AG04449 (cell line): ENCODE data around the gene PLA2G2D.

Experiments
- CTCF ChIA-PET: fragments of 350-600 bp; formaldehyde crosslinking; extraction: SDS; loops from one replicate; lab custom pipeline; 2021; ENCODE audit warnings: antibody characterized with exemption; lab: Yijun Ruan, JAX
- POLR2A ChIA-PET: fragments of 400-600, 350-600 bp; formaldehyde crosslinking; extraction: SDS; loops from one replicate; lab custom pipeline; 2020; ENCODE audit warnings: antibody characterized with exemption, inconsistent platforms; lab: Yijun Ruan, JAX
- DNase-seq: peaks from one replicate; pipeline ENCODE4 v3.0.0-alpha.2; 2010; ENCODE audit warnings: low read depth, low spot score
- H3K4me3 ChIP-seq: 2 replicates; pipeline ENCODE4 v1.5.1; 2011; ENCODE audit warnings: low read depth, mild to moderate bottlenecking, control low read depth, low read length
- TF ChIP-seq, protein P1 (sequence below): IDR thresholded peaks from one replicate; pipeline ENCODE4 v1.5.1; 2011; ENCODE audit warnings: mild to moderate bottlenecking, moderate library complexity, low read length, control low read depth, inconsistent platforms; ENCODE audit not compliant: insufficient read depth; ENCODE audit errors: missing control alignments

Gene PLA2G2D

GRCh38 chr1:20124456-20125057, 5.2 kb upstream of the PLA2G2D start:
- POLR2A ChIA-PET, result no interaction called here
- CTCF ChIA-PET, result interaction anchor here (1.0 to 1.4 kb wide), 2 partner anchors 12 to 88 kb away, joined by 3 to 4 read pairs; no protein-coding TSS in a partner anchor
- TF ChIP-seq, protein P1, sequence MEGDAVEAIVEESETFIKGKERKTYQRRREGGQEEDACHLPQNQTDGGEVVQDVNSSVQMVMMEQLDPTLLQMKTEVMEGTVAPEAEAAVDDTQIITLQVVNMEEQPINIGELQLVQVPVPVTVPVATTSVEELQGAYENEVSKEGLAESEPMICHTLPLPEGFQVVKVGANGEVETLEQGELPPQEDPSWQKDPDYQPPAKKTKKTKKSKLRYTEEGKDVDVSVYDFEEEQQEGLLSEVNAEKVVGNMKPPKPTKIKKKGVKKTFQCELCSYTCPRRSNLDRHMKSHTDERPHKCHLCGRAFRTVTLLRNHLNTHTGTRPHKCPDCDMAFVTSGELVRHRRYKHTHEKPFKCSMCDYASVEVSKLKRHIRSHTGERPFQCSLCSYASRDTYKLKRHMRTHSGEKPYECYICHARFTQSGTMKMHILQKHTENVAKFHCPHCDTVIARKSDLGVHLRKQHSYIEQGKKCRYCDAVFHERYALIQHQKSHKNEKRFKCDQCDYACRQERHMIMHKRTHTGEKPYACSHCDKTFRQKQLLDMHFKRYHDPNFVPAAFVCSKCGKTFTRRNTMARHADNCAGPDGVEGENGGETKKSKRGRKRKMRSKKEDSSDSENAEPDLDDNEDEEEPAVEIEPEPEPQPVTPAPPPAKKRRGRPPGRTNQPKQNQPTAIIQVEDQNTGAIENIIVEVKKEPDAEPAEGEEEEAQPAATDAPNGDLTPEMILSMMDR, result no peak
- H3K4me3 ChIP-seq, result no peak overlapping the region
- no peak for DNase-seq

- no peak overlapping the region for H3K4me3 ChIP-seq
- POLR2A ChIA-PET, result no interaction called here
- TF ChIP-seq, protein P1, result no peak
- DNase-seq, result no peak
- CTCF ChIA-PET, result interaction anchor here (0.8 to 1.0 kb wide), 2 partner anchors 67 to 89 kb away, joined by 3 read pairs; no protein-coding TSS in a partner anchor
Observed at GRCh38 chr1:20123722-20124455, 4.6 kb upstream of the PLA2G2D start.

- H3K4me3 ChIP-seq, result no peak overlapping the region
- ChIA-PET CTCF (interaction anchor here (1.2 kb wide), 1 partner anchor 31 kb away, joined by 3 read pairs; no protein-coding TSS in a partner anchor), POLR2A (no interaction called here)
- no peak for DNase-seq
- TF ChIP-seq, protein P1, result no peak
Observed at GRCh38 chr1:20120796-20121195, 1.5 kb upstream of the PLA2G2D start.

- TF ChIP-seq, protein P1, result no peak
- no peak overlapping the region for H3K4me3 ChIP-seq
- no peak for DNase-seq
- CTCF ChIA-PET, result interaction anchor here (1.2 kb wide), 1 partner anchor 36 kb away, joined by 3 read pairs; no protein-coding TSS in a partner anchor
- POLR2A ChIA-PET, result no interaction called here
Observed at GRCh38 chr1:20117236-20117635, 2.1 kb downstream of the PLA2G2D start.

DNA sequence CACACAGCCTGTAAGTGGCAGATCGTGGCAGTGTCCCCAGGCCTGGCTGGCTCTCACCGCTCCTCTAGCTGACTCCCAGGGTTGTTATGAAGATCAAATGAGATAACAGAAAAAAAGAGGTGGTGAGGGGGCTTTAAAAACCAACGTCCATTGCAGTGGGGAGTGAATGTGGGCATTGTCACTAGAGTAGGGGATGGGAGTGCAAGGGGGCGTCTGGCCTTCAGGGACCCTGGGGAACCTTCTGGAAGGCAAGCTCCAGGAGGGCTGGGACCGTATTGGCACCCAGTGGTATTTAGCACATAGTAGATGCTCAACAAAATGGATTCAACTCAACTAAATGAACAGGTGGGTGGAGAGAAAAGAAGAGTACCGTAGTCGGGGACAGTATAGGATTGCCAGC, 3.4 kb downstream of the PLA2G2D start:
- DNase-seq, result no peak
- ChIA-PET POLR2A (no interaction called here), CTCF (no interaction called here)
- TF ChIP-seq, protein P1, result no peak
- H3K4me3 ChIP-seq, result no peak overlapping the region

DNA sequence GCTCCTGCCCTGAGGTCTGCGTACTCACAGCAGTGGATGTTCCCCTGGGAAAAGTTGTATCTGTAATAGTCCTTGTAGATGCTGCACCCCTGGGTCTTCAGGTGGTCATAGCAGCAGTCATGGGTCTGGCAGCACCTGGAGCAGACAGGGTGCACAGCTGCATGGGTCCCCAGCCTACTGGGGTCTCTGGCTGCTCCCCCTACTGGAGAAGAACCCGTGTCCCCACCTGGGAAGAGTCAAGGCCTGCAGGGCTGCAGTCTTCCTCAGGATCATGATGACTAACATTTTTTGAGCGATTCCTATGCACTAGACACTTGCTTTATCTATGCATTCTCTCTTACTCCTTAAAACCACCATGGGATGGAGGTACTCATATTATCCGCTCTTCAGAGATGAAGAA, 3.9 kb downstream of the PLA2G2D start:
- no peak for DNase-seq
- POLR2A ChIA-PET, result no interaction called here
- CTCF ChIA-PET, result no interaction called here
- TF ChIP-seq, protein P1, result no peak
- no peak overlapping the region for H3K4me3 ChIP-seq
